GM19324 (cell line): Measurements from ENCODE around the gene DLGAP5.
A peak's percentile ranks its signal among the peaks of the same experiment; 100 is the strongest.

Experiments
- ATAC-seq: cut with Tn5 transposase; IDR thresholded peaks from one replicate; pipeline ENCODE4 v1.9.1; 2021; ENCODE audit warnings: mild to moderate bottlenecking, moderate library complexity; ENCODE audit not compliant: unreplicated experiment, low FRiP score

The DLGAP5 gene

GRCh38 chr14:55190906-55191202 lies 531 bp downstream of the DLGAP5 start:
- no peak for ATAC-seq

DNA sequence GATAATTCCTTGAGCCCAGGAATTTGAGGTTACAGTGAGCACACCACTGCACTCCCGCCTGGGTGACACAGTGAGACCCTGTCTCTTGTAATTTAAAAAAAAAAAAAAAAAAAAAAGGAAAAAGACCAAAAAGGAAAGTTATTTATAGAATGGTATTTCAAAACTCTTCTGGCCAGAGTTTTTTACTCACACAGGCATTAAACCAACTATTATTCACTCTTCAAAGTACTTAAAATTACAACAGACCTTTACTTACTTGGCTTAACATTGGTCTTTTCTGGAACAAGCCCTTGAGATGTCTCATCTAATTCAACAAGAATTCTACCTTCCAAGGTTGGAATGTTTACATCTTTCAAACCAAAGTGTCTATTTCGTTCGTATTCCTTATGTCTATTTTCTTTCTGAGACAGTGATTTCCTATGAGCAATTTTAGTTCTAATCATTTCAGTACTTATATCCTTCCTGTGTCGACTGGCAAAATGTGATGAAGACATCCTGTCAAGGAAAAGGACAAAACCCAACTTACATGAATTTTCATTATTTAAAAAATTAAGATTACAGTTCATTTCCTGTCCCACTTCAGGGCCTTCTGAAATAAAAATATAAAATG lies 2.6 kb downstream of the DLGAP5 start:
- ATAC-seq = no peak

- peak; percentile 62 for ATAC-seq
These were observed 11.0 kb downstream of the DLGAP5 start for GRCh38 chr14:55180434-55180833.

- no peak for ATAC-seq
These were observed 11.4 kb downstream of the DLGAP5 start for GRCh38 chr14:55180006-55180405.

DNA sequence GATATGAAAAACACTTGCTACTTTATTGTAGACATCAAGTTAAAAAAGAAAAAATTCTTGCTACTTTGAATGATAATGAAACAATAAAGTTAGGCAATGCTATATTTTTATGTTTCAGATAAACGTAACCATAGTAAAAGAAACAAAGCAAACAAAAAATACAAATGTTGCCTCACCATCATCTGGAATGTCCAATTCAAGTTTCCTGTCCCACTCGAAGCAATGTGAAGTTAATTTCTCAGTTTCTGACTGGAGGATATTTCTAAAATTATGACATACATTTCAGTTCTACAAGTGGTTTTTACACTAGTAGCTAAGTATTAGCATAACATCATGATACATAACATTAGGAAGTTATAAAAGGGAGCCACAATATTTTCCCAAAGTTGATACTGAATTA lies 20.9 kb downstream of the DLGAP5 start:
- ATAC-seq = no peak

GRCh38 chr14:55160989-55161388 lies 30.4 kb downstream of the DLGAP5 start:
- no peak for ATAC-seq

GRCh38 chr14:55158412-55158811 lies 33.0 kb downstream of the DLGAP5 start:
- no peak for ATAC-seq

GRCh38 chr14:55157080-55157479 lies 34.3 kb downstream of the DLGAP5 start:
- ATAC-seq = no peak

DNA sequence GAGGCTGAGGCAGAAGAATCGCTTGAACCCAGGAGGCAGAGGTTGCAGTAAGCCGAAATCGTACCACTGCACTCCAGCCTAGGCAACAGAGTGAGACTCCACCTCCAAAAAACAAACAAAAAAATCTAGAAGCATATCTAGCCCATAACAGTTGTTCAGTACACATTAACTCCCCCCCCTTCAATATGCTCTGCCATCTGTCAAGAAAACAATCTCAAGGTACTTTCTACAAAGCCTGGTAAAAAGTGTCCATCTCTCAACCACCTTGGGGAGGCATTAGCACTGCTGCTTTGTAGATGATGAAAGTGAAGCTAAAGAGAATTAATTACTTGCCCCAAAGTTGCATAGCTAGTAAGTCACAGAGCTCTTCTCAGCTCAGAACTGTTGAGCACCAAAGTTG lies 37.4 kb downstream of the DLGAP5 start:
- ATAC-seq = no peak

- no peak for ATAC-seq
These were observed 39.2 kb downstream of the DLGAP5 start for GRCh38 chr14:55152052-55152753.

- no peak for ATAC-seq
These were observed 39.8 kb downstream of the DLGAP5 start for GRCh38 chr14:55151601-55152000.

DNA sequence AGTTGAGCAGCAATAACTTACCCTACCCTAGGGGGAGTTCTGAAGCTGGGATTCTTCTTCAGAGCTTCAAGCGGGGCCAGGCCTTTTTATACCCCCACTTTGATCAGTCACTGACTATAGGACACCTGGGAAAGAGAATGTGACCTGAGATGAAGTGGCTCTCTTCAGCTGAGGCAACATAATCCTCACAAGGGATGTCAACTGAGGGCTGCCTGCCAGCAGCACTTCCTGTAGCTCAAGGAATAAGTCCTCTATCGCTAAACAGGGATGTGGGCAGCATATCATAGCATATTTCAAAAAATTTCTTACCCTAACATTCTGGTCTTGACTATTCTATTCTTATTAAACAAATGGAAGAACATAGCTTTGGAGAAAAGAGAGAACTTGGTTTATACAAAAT lies 45.0 kb downstream of the DLGAP5 start:
- no peak for ATAC-seq

GRCh38 chr14:55142466-55142865 lies 48.9 kb downstream of the DLGAP5 start:
- no peak for ATAC-seq

GRCh38 chr14:55141825-55142224 lies 49.6 kb downstream of the DLGAP5 start:
- no peak for ATAC-seq

DNA sequence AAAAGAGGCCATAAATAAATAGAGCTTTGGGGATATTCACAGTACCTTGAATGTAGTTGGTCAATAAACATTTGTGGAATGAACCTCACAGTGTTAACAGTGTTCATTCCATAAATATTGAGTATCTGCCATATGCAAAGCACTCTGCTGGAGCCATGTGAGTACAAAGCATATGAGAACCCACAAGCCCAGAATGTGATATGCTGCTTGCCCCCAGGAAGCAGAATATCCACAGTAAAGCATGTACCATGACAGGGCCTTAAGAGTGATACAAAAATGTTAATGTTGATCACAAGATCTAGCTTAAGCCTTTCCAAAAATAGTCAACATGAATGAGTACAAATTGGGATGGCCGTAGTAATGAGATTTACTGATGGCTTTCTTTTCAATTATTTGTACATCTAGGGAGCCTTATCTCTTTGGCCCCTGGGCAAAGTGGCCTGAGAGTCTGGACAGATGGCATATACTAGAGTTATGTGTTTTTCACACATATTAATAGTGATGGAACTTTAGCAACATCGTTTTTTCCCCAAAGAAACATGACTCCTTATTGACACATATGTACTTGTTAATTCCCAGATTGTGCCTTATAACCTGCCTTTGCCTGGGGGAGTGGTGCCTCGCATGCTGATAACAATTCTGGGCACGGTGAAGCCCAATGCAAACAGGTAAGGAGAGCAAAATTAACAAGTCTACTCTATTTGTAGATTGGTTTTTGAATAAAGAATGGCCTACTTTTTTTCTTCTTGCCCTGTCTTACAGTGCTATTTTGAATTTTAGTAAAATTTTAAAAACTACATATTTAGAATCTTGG lies 51.5 kb downstream of the DLGAP5 start:
- no peak for ATAC-seq

DNA sequence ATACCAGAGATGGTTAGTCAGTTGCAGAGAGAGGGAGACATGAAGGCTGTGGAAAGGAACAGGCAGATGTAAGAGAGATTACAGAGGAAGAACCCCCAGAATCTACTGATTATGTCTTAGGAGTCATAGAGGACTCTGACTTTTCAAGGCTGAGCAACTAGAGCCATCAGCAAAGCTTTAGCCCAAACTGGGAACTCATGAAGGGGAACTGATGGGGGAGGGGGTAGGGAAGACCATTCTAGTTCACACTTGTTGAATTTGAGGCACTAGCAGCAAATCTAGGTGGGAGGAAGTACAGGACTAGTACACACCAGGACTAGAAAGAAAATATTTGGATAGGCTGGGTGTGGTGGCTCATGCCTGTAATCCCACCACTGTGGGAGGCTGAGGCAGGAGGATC lies 52.2 kb downstream of the DLGAP5 start:
- no peak for ATAC-seq

GRCh38 chr14:55138091-55138490 lies 53.3 kb downstream of the DLGAP5 start:
- no peak for ATAC-seq

DNA sequence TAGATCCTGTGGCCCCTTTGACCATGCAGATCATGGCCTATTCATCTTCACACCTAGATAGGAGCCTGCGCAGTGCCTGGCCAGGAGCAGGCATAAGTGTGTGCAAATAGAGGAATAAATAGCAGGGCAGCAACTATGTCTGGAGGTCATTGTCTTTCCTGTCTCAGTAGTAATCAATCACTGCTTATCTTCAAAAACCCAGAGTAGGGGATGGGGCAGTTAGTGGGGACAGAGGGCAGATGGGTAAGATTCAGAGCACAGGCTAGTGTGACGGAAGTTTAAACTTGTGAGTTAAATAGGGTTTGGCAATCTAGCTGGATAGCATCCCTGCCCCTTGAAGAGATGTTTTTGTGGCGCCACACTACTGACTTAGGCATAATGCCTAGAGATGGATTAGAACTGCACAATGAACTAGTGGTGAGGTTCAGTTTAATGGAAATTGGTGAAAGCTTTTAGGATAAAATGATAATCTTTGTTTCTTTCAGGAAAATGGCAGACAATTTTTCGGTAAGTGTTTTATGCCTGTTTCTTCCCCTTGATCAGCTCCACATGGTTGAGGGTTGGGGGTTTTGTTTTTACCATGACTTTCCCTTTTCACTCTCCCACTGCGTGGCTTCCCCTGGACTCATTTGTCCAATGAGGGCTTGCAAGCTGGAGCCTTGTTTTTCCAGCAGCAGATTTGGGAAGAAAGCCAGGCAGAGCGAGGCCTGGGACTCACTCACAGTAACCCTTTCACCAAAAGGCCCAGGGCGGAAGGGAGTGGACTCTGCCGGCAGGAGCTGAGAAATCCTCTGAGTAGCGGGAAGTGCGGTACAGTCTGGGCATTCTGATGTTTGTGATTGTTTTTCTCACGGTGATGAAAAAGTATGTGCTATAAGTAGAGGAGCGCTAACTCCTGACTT lies 54.2 kb downstream of the DLGAP5 start:
- no peak for ATAC-seq

DNA sequence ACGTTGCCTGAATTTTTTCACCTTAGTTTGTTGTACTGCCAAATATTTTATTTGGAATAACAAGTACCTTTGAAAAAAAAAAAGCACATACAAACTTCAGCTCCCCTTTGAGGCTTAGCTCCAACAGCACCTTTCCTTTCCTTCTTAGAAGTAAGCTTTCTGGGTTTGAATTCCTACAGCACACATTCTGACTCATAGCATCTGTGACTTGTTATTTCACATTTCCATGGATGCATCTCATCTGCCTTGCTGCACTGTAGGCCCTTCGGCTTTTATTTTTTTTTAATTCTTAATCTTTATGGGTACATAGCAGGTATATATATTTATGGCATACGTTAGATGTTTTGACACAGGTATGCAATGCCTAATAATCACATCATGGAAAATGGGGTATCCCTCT lies 55.1 kb downstream of the DLGAP5 start:
- no peak for ATAC-seq

DNA sequence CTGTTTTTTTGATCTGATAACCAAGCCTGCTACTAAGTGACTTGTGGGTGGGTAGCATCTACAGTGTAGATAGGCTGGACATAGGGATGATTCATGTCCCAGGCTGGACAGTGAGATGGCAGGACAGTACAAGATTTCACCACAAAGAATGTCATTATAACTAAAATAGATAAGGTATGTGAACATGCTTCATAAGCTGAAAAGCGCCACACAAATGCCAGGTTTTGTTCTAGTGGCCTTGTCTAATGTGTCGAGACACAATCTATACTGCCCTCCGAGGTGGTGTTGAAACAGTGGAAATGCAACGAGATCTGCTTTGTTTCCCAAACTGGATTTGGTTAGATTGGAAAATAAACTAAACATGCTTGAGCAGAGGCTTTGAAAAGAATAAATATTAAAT lies 58.0 kb downstream of the DLGAP5 start:
- ATAC-seq = no peak
